BE2C (cell line): ENCODE measurements around the gene CCER1.
A peak's percentile ranks its signal among the peaks of the same experiment; 100 is the strongest.

ENCODE experiments used
- DNase-seq: peaks from one replicate; pipeline ENCODE4 v3.0.0-alpha.2; 2020
- H3K27me3 ChIP-seq: fragments of 250-450 bp; sonication (Bioruptor Pico); 2 replicates; pipeline ENCODE4 v1.5.1; 2020; ENCODE audit warnings: mild to moderate bottlenecking
- H3K36me3 ChIP-seq: fragments of 250-450 bp; sonication (Bioruptor Pico); 2 replicates; pipeline ENCODE4 v1.5.1; 2020; ENCODE audit warnings: mild to moderate bottlenecking
- H3K4me1 ChIP-seq: fragments of 250-450 bp; sonication (Bioruptor Pico); 2 replicates; pipeline ENCODE4 v1.5.1; 2020
- H3K4me3 ChIP-seq: 2 replicates; pipeline ENCODE4 v1.5.1; 2011; ENCODE audit warnings: low read depth, low read length
- H3K9me3 ChIP-seq: fragments of 250-450 bp; sonication (Bioruptor Pico); 2 replicates; pipeline ENCODE4 v1.5.1; 2020
- TF ChIP-seq, protein P1 (sequence below): IDR thresholded peaks from 2 replicates; pipeline ENCODE4 v1.5.1; 2012; ENCODE audit warnings: mild to moderate bottlenecking, low read depth, low read length

CCER1 gene

GRCh38 chr12:90916516-90916915, 38.5 kb downstream of the CCER1 start:
- DNase-seq: no peak
- Histone ChIP-seq H3K4me1 (no peaks in the 10 kb centered on the region), H3K36me3 (no peaks in the 10 kb centered on the region), H3K4me3 (no peak overlapping the region), H3K9me3 (no peaks in the 10 kb centered on the region), H3K27me3 (no peaks in the 10 kb centered on the region)
- TF ChIP-seq, protein P1, sequence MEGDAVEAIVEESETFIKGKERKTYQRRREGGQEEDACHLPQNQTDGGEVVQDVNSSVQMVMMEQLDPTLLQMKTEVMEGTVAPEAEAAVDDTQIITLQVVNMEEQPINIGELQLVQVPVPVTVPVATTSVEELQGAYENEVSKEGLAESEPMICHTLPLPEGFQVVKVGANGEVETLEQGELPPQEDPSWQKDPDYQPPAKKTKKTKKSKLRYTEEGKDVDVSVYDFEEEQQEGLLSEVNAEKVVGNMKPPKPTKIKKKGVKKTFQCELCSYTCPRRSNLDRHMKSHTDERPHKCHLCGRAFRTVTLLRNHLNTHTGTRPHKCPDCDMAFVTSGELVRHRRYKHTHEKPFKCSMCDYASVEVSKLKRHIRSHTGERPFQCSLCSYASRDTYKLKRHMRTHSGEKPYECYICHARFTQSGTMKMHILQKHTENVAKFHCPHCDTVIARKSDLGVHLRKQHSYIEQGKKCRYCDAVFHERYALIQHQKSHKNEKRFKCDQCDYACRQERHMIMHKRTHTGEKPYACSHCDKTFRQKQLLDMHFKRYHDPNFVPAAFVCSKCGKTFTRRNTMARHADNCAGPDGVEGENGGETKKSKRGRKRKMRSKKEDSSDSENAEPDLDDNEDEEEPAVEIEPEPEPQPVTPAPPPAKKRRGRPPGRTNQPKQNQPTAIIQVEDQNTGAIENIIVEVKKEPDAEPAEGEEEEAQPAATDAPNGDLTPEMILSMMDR: no peak

DNA sequence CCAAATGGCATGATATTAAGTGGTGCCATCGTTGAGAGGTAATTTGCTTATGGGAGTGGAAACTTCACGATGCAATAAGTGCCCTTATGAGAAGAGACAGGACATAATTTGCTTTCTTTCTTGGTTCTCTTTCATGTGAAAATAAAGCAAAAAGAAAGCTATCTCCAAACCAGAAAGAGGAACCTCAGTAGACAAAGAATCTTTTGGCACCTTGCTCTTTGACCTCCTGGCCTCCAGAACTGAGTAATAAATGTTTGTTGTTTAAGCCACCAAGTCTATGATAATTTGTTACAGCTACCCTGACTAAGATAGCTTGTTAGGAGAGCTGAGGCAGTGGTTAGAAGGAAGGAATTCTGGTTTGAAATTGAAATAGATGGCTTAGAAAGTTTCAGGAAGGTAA, 39.6 kb downstream of the CCER1 start:
- no peaks in the 10 kb centered on the region for H3K36me3 ChIP-seq
- TF ChIP-seq, protein P1: no peak
- no peak overlapping the region for H3K4me3 ChIP-seq
- no peak for DNase-seq
- H3K27me3 ChIP-seq: no peaks in the 10 kb centered on the region
- H3K9me3 ChIP-seq: no peaks in the 10 kb centered on the region
- H3K4me1 ChIP-seq: no peaks in the 10 kb centered on the region

- Histone ChIP-seq H3K27me3 (no peaks in the 10 kb centered on the region), H3K4me1 (no peaks in the 10 kb centered on the region), H3K9me3 (no peaks in the 10 kb centered on the region), H3K4me3 (no peak overlapping the region), H3K36me3 (no peaks in the 10 kb centered on the region)
- TF ChIP-seq, protein P1: no peak
- no peak for DNase-seq
These were observed 44.0 kb downstream of the CCER1 start for GRCh38 chr12:90910958-90911357.

DNA sequence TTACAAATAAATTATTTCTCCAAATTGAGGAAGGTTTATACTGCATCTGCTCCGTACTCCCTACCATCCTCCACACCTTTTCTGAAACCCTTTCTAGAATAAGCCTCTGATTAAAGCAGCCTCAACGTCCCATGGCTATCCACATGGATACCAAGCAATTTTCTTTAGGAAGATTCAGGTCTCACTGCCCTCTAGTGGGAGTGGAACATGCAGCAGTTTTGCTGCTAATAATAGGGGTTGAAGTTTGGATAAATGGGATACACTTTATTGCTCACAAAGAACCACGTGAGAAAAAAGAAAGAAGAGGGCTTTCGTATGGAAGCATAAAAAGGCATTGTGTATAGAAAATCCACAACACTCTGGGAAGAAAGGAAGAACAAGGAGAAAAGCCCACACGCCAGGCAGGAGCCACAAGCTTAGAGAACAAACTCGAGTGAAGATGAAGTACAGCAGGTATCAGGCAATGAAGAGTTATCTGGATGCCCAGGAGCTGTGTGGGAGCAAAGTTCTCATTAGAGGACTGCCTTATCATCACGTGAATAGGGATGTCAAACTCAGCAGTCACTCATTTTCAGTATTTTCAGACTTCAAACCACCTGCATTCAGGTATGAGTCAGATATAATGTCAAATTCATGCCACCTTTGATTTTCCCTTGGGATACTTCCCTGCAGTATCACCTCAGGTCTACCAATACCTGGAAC, 45.8 kb downstream of the CCER1 start:
- no peak overlapping the region for H3K4me3 ChIP-seq
- no peaks in the 10 kb centered on the region for H3K36me3 ChIP-seq
- H3K4me1 ChIP-seq: no peaks in the 10 kb centered on the region
- no peaks in the 10 kb centered on the region for H3K27me3 ChIP-seq
- DNase-seq: peak; percentile 53
- H3K9me3 ChIP-seq: no peaks in the 10 kb centered on the region
- TF ChIP-seq, protein P1: peak; percentile 91

DNA sequence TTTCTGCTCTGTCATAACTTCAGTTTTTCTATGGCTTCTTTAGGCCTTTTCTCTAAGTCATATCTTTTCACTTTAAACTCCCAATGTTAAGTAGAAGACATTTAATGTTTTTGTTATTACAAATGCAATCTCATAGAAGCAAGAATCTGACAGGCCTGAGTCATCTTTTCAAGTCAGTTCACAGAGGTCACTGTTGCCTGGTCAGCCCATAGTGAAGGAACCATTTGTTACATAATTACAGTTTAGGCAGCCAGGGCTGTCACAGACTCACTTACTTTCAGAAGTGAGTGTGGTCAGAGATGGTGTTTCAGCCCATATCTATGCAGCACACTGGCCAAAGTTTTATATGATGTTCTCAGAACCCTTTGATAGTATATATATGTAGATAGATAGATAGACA, 46.5 kb downstream of the CCER1 start:
- Histone ChIP-seq H3K4me1 (no peaks in the 10 kb centered on the region), H3K27me3 (no peaks in the 10 kb centered on the region), H3K36me3 (no peaks in the 10 kb centered on the region), H3K4me3 (no peak overlapping the region), H3K9me3 (no peaks in the 10 kb centered on the region)
- TF ChIP-seq, protein P1: no peak
- DNase-seq: no peak

DNA sequence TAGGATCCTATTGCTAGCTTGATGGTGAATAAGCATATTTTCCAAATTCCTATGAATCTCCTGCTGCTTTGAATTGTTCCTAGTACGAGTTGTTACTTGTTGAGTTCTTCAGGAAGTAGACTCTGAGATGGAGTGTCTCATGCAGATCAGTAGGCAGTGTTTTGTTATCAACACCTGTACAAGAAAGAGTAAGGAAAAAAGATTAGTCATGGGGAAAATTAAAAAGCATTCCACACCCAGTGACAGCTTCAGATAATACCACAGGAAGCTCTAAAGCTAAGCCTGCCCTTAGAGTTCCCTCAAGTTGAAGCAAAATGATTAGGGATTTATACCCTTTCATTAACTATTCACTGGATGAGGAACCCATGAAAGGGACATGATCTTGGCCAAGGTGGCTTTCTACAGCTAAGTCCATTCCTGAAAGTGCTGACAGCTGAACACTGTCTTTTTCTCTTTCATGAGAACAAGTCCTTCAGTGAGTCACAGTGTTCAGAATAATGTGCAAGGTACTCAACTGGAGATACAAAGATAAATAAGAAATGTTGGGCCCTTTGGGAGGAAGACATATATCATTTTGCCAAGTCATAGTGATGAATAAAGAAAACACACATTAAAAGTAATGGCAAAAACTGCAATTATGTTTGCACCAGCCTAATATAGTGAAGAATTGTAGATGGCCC, 49.1 kb downstream of the CCER1 start:
- no peak for DNase-seq
- TF ChIP-seq, protein P1: no peak
- Histone ChIP-seq H3K9me3 (no peaks in the 10 kb centered on the region), H3K36me3 (no peaks in the 10 kb centered on the region), H3K4me1 (no peaks in the 10 kb centered on the region), H3K4me3 (no peak overlapping the region), H3K27me3 (no peaks in the 10 kb centered on the region)
